HepG2 (cell line): ENCODE results near the gene DNAJA3. TPM values are rescaled to one million over a fixed set of nuclear protein-coding genes. Genes with fewer than 3 reads are reported as not detected.

ENCODE experiments used
- AKAP8 ChIP-seq: sonication (generic); formaldehyde crosslinking; IDR thresholded peaks from 2 replicates; pipeline ENCODE4 v1.5.1; 2020; ENCODE audit warnings: mild to moderate bottlenecking, missing genetic modification reagents
- CC2D1A ChIP-seq: sonication (generic); formaldehyde crosslinking; IDR thresholded peaks from 2 replicates; pipeline ENCODE4 v1.8.1; 2023; ENCODE audit warnings: mild to moderate bottlenecking, missing genetic modification reagents
- EHMT2 ChIP-seq: fragments of 200-600 bp; sonication (generic); IDR thresholded peaks from 2 replicates; pipeline ENCODE4 v1.7.0; 2017; ENCODE audit warnings: antibody characterized with exemption, low read depth, low read length, borderline replicate concordance
- ELF4 ChIP-seq: sonication (generic); formaldehyde crosslinking; IDR thresholded peaks from 2 replicates; pipeline ENCODE4 v1.5.0; 2020; ENCODE audit warnings: missing genetic modification reagents, mild to moderate bottlenecking, moderate library complexity, borderline replicate concordance
- KAT2B ChIP-seq: fragments of 150-350 bp; IDR thresholded peaks from 2 replicates; pipeline ENCODE4 v1.6.1; 2014; ENCODE audit warnings: low read depth, low read length, borderline replicate concordance
- NCOA5 ChIP-seq: sonication (generic); formaldehyde crosslinking; IDR thresholded peaks from 2 replicates; pipeline ENCODE4 v1.4.0; 2020; ENCODE audit warnings: missing genetic modification reagents
- NONO ChIP-seq, 2 experiments: fragments of 450-650 bp in 1 of 2; sonication (generic) in 1 of 2; formaldehyde crosslinking in 1 of 2; IDR thresholded peaks in 1 of 2; conservative IDR thresholded peaks in 1 of 2; 2 replicates each; pipeline versions ENCODE4 v1.6.1 to v1.8.0; 2017 to 2022; ENCODE audit warnings: mild to moderate bottlenecking in 1 of 2, missing genetic modification reagents in 1 of 2, moderate library complexity in 1 of 2
- NR1H2 ChIP-seq: sonication (generic); formaldehyde crosslinking; IDR thresholded peaks from 2 replicates; pipeline ENCODE4 v1.8.1; 2022; ENCODE audit warnings: low read depth, missing genetic modification reagents, borderline replicate concordance
- RCOR2 ChIP-seq: IDR thresholded peaks from 2 replicates; pipeline ENCODE4 v1.6.1; 2016; ENCODE audit warnings: missing biosample characterization, missing genetic modification reagents
- SIN3A ChIP-seq: IDR thresholded peaks from 2 replicates; pipeline ENCODE4 v1.6.1; 2011; ENCODE audit warnings: low read depth, mild to moderate bottlenecking, control low read depth, low read length, borderline replicate concordance
- SP5 ChIP-seq: IDR thresholded peaks from 2 replicates; pipeline ENCODE4 v1.6.1; 2016; ENCODE audit warnings: low read depth, borderline replicate concordance
- SRSF4 ChIP-seq: fragments of 200-400 bp; formaldehyde crosslinking; IDR thresholded peaks from one replicate; pipeline ENCODE4 v1.6.1; 2018; ENCODE audit warnings: mild to moderate bottlenecking, low read depth, low read length, moderate library complexity; ENCODE audit not compliant: poor library complexity, severe bottlenecking
- YEATS4 ChIP-seq: sonication (generic); formaldehyde crosslinking; IDR thresholded peaks from 2 replicates; pipeline ENCODE4 v1.4.0; 2020; ENCODE audit warnings: missing genetic modification reagents, borderline replicate concordance
- ZC3H4 ChIP-seq: sonication (generic); formaldehyde crosslinking; IDR thresholded peaks from 2 replicates; pipeline ENCODE4 v1.4.0; 2020; ENCODE audit warnings: missing genetic modification reagents, borderline replicate concordance
- ZNF232 ChIP-seq: sonication (generic); formaldehyde crosslinking; IDR thresholded peaks from 2 replicates; pipeline ENCODE4 v1.4.0; 2020; ENCODE audit warnings: missing genetic modification reagents, borderline replicate concordance
- ZNF354B ChIP-seq: sonication (generic); formaldehyde crosslinking; IDR thresholded peaks from 2 replicates; pipeline ENCODE4 v1.8.0; 2022; ENCODE audit warnings: mild to moderate bottlenecking, missing genetic modification reagents
- ZNF567 ChIP-seq: sonication (generic); formaldehyde crosslinking; IDR thresholded peaks from 2 replicates; pipeline ENCODE4 v1.8.1; 2023; ENCODE audit warnings: mild to moderate bottlenecking, missing genetic modification reagents, borderline replicate concordance
- ZNF589 ChIP-seq: sonication (generic); formaldehyde crosslinking; conservative IDR thresholded peaks from 2 replicates; pipeline ENCODE4 v1.8.0; 2022; ENCODE audit warnings: mild to moderate bottlenecking, moderate library complexity, missing genetic modification reagents
- polyA plus RNA-seq, 8 experiments: library from polyadenylated mRNA; depleted of rRNA in 3 of 8; stranded (reverse) in 7 of 8; unstranded in 1 of 8; fragments of >200 nt; fragmentation: Illumina TruSeq in 4 of 8; extraction: Trizol in 4 of 8; gene quantifications; 2 replicates each; pipeline versions ENCODE4 v1.2.1 to v1.2.3, GENCODE V29; 2011 to 2016; ENCODE audit warnings: low read depth in 4 of 8, missing spikeins in 1 of 8, mixed read lengths in 1 of 8; ENCODE audit not compliant: insufficient read depth in 1 of 8
- total RNA-seq, 5 experiments: library from RNA; depleted of rRNA; stranded (reverse); fragments of >200 nt; fragmentation: Illumina TruSeq; extraction: Trizol; gene quantifications; 2 replicates each; pipeline ENCODE4 v1.2.3, GENCODE V29; 2016; ENCODE audit warnings: low read depth in 1 of 5
- TF ChIP-seq, protein P1 (sequence below): sonication (generic); formaldehyde crosslinking; IDR thresholded peaks from 2 replicates; pipeline ENCODE4 v1.5.0; 2020; ENCODE audit warnings: missing genetic modification reagents, mild to moderate bottlenecking, borderline replicate concordance
- TF ChIP-seq, protein P2 (sequence below): sonication (generic); formaldehyde crosslinking; IDR thresholded peaks from 2 replicates; pipeline ENCODE4 v1.5.0; 2020; ENCODE audit warnings: missing genetic modification reagents
- TF ChIP-seq, protein P3 (sequence below): sonication (generic); formaldehyde crosslinking; IDR thresholded peaks from 2 replicates; pipeline ENCODE4 v1.4.0; 2020; ENCODE audit warnings: mild to moderate bottlenecking, missing genetic modification reagents, borderline replicate concordance
- TF ChIP-seq, protein P4 (sequence below): sonication (generic); formaldehyde crosslinking; IDR thresholded peaks from 2 replicates; pipeline ENCODE4 v1.4.0; 2020; ENCODE audit warnings: missing genetic modification reagents; ENCODE audit errors: not compliant biosample characterization
- TF ChIP-seq, protein P5 (sequence below): IDR thresholded peaks from 2 replicates; pipeline ENCODE4 v1.6.1; 2016; ENCODE audit warnings: low read depth, borderline replicate concordance
- TF ChIP-seq, protein P6 (sequence below): IDR thresholded peaks from 2 replicates; pipeline ENCODE4 v1.6.1; 2016; ENCODE audit warnings: mild to moderate bottlenecking, missing biosample characterization, missing genetic modification reagents

Gene DNAJA3
- total and polyA plus RNA-seq, 2 of the 13 experiments (the other 11 are each of a cell fraction or from before 2014, with no cell fraction given), result 77.0 to 83.3 TPM

DNA sequence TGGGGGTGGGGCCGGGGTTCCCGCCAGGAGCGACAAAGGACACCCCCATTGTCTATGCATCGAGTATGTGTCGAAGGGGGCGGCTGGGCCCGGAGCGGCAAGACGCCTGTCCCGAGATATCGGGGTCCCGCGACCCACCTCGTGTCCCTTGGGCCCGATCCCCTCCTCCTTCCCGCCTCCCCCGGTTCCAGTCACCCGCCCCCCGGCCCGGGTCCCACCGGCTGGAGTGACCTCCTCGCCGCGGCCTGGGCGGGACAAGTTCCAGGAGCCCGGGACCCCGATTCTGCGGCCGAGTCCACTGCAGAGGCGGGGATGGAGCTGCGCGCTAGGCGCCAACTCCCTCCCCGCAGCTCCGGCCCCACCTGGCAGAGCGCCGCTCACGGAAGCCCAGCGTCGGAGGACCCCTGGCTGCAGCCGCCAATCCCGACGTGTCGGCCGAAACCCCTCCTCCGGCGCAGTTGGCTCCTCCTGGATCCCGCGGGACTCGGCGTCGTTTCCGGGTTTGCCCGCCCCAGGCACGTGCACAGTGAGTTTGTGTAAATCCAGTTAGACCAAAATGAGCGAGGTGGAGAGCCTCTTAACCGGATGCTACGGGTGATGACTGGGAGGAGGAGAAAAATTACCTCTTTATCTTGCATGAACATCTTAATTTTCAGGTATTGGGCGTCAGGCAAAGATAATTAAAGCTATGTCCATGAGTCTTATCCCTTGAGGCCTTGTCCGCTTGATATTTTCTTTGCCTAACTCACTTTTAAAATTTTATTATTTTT lies 48.7 kb downstream of the DNAJA3 start, which contains the start of gene NMRAL1 (continued):
- TF ChIP-seq, protein P1, sequence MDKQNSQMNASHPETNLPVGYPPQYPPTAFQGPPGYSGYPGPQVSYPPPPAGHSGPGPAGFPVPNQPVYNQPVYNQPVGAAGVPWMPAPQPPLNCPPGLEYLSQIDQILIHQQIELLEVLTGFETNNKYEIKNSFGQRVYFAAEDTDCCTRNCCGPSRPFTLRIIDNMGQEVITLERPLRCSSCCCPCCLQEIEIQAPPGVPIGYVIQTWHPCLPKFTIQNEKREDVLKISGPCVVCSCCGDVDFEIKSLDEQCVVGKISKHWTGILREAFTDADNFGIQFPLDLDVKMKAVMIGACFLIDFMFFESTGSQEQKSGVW, result no peak
- TF ChIP-seq RCOR2 (CRISPR knock-in tag), result no peak
- no peak for TF ChIP-seq ZNF589
- peak; percentile 67 for TF ChIP-seq SP5
- peak; percentile 83; the same call in 1 of the 2 replicates for TF ChIP-seq ELF4 (CRISPR knock-in tag)
- TF ChIP-seq, protein P2, sequence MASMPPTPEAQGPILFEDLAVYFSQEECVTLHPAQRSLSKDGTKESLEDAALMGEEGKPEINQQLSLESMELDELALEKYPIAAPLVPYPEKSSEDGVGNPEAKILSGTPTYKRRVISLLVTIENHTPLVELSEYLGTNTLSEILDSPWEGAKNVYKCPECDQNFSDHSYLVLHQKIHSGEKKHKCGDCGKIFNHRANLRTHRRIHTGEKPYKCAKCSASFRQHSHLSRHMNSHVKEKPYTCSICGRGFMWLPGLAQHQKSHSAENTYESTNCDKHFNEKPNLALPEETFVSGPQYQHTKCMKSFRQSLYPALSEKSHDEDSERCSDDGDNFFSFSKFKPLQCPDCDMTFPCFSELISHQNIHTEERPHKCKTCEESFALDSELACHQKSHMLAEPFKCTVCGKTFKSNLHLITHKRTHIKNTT, result no peak
- TF ChIP-seq EHMT2, result no peak
- no peak for TF ChIP-seq CC2D1A
- TF ChIP-seq, protein P3, sequence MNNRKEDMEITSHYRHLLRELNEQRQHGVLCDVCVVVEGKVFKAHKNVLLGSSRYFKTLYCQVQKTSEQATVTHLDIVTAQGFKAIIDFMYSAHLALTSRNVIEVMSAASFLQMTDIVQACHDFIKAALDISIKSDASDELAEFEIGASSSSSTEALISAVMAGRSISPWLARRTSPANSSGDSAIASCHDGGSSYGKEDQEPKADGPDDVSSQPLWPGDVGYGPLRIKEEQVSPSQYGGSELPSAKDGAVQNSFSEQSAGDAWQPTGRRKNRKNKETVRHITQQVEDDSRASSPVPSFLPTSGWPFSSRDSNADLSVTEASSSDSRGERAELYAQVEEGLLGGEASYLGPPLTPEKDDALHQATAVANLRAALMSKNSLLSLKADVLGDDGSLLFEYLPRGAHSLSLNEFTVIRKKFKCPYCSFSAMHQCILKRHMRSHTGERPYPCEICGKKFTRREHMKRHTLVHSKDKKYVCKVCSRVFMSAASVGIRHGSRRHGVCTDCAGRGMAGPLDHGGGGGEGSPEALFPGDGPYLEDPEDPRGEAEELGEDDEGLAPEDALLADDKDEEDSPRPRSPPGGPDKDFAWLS (CRISPR knock-in tag), result no peak
- TF ChIP-seq YEATS4 (CRISPR knock-in tag), result peak; percentile 57
- no peak for TF ChIP-seq ZNF567 (CRISPR knock-in tag)
- TF ChIP-seq, protein P4, sequence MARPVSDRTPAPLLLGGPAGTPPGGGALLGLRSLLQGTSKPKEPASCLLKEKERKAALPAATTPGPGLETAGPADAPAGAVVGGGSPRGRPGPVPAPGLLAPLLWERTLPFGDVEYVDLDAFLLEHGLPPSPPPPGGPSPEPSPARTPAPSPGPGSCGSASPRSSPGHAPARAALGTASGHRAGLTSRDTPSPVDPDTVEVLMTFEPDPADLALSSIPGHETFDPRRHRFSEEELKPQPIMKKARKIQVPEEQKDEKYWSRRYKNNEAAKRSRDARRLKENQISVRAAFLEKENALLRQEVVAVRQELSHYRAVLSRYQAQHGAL (CRISPR knock-in tag), result no peak
- TF ChIP-seq SRSF4, result no peak
- no peak for TF ChIP-seq ZNF354B (CRISPR knock-in tag)
- no peak for TF ChIP-seq ZNF232
- TF ChIP-seq, protein P5, sequence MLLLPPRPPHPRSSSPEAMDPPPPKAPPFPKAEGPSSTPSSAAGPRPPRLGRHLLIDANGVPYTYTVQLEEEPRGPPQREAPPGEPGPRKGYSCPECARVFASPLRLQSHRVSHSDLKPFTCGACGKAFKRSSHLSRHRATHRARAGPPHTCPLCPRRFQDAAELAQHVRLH, result peak; percentile 42; the same call in 1 of the 2 replicates
- TF ChIP-seq SIN3A, result peak; percentile 52; the same call in 1 of the 2 replicates
- no peak for TF ChIP-seq NCOA5 (CRISPR knock-in tag)
- no peak for TF ChIP-seq NR1H2 (CRISPR knock-in tag)
- TF ChIP-seq ZC3H4, result no peak
- no peak for TF ChIP-seq NONO (IDR thresholded peaks at IDR 0.05)
- no peak for TF ChIP-seq NONO (CRISPR knock-in tag; conservative IDR thresholded peaks at IDR 0.05)
- TF ChIP-seq, protein P6, sequence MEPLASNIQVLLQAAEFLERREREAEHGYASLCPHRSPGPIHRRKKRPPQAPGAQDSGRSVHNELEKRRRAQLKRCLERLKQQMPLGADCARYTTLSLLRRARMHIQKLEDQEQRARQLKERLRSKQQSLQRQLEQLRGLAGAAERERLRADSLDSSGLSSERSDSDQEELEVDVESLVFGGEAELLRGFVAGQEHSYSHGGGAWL (CRISPR knock-in tag), result peak; percentile 38; the same call in 1 of the 2 replicates
- no peak for TF ChIP-seq KAT2B
- no peak for TF ChIP-seq AKAP8
